NCI-H345 treated with DMSO at 0.1 percent for 48 hours (cell line): Measurements from ENCODE around the gene NOD1.

Source experiments
- DNase-seq: peaks from one replicate; lab custom pipeline; 2025; ENCODE audit not compliant: unreplicated experiment; lab: John Stamatoyannopoulos, UW

The NOD1 gene

GRCh38 chr7:30378275-30378674, 100.3 kb downstream of the NOD1 start:
- DNase-seq, result no peak
